GM23248 (cell line): Measurements from ENCODE around the gene NDUFAF3. TPM values are rescaled to one million over a fixed set of nuclear protein-coding genes. Genes with fewer than 3 reads are reported as not detected.

Source experiments
- DNase-seq: peaks from one replicate; pipeline ENCODE4 v3.0.0-alpha.2; 2015
- H2AFZ ChIP-seq: fragments of 200-600 bp; sonication (generic); 2 replicates; pipeline ENCODE4 v1.6.1; 2016; ENCODE audit warnings: antibody characterized with exemption
- H3F3A ChIP-seq: fragments of 200-600 bp; sonication (generic); 2 replicates; pipeline ENCODE4 v1.6.1; 2016; ENCODE audit warnings: mild to moderate bottlenecking, antibody characterized with exemption, mixed run types; ENCODE audit not compliant: insufficient read depth
- H3K27ac ChIP-seq: fragments of 200-600 bp; sonication (generic); 2 replicates; pipeline ENCODE4 v1.5.1; 2016; ENCODE audit warnings: mild to moderate bottlenecking
- H3K27me3 ChIP-seq: fragments of 200-600 bp; sonication (generic); replicated peaks from 2 replicates; pipeline ENCODE4 v1.6.1; 2016; ENCODE audit warnings: mild to moderate bottlenecking; ENCODE audit not compliant: insufficient read depth
- H3K36me3 ChIP-seq: fragments of 200-600 bp; sonication (generic); 2 replicates; pipeline ENCODE4 v1.6.1; 2016; ENCODE audit warnings: low read depth, mild to moderate bottlenecking
- H3K4me1 ChIP-seq: fragments of 200-600 bp; sonication (generic); 2 replicates; pipeline ENCODE4 v1.6.1; 2016; ENCODE audit warnings: mild to moderate bottlenecking; ENCODE audit not compliant: insufficient read depth
- H3K4me2 ChIP-seq: fragments of 200-600 bp; sonication (generic); one replicate; pipeline ENCODE4 v1.6.1; 2016; ENCODE audit warnings: mild to moderate bottlenecking; ENCODE audit not compliant: unreplicated experiment
- H3K4me3 ChIP-seq: fragments of 200-600 bp; sonication (generic); 2 replicates; pipeline ENCODE4 v1.5.1; 2016; ENCODE audit warnings: mild to moderate bottlenecking
- H3K79me2 ChIP-seq: fragments of 200-600 bp; sonication (generic); 2 replicates; pipeline ENCODE4 v1.6.1; 2016; ENCODE audit warnings: mild to moderate bottlenecking; ENCODE audit not compliant: insufficient read depth
- H3K9ac ChIP-seq: fragments of 200-600 bp; sonication (generic); 2 replicates; pipeline ENCODE4 v1.6.1; 2016; ENCODE audit warnings: mild to moderate bottlenecking
- H3K9me2 ChIP-seq: fragments of 200-600 bp; sonication (generic); 2 replicates; pipeline ENCODE4 v1.6.1; 2016; ENCODE audit warnings: mixed run types, mild to moderate bottlenecking, moderate library complexity; ENCODE audit not compliant: insufficient read depth
- H3K9me3 ChIP-seq: fragments of 200-600 bp; sonication (generic); one replicate; pipeline ENCODE4 v1.6.1; 2017; ENCODE audit warnings: low read depth
- H4K20me1 ChIP-seq: fragments of 200-600 bp; sonication (generic); 2 replicates; pipeline ENCODE4 v1.6.0; 2016; ENCODE audit not compliant: insufficient read depth
- EZH2 ChIP-seq: fragments of 200-600 bp; sonication (generic); IDR thresholded peaks from 2 replicates; pipeline ENCODE4 v1.6.1; 2018; ENCODE audit warnings: antibody characterized with exemption, mild to moderate bottlenecking; ENCODE audit not compliant: insufficient read depth, poor library complexity, severe bottlenecking
- EZH2phosphoT487 ChIP-seq: fragments of 200-600 bp; sonication (generic); IDR thresholded peaks from 2 replicates; pipeline ENCODE4 v1.6.1; 2018; ENCODE audit warnings: antibody characterized with exemption, moderate library complexity, mild to moderate bottlenecking, low read depth; ENCODE audit not compliant: insufficient read depth
- WGBS, 2 experiments: methylation state at CpG; one replicate each; pipeline ENCODE4 v1.1.6; 2015 to 2017; ENCODE audit warnings: low lambda C conversion rate in 2 of 2, low coverage in 1 of 2; ENCODE audit errors: missing lambda C conversion rate in 2 of 2; 5-methylcytosine and 5-hydroxymethylcytosine counted together
- in situ Hi-C: fragments of 300-500 bp; cut with MboI; formaldehyde crosslinking; loops from 2 replicates; pipeline ENCODE4 v1.15.0; 2020
- polyA plus RNA-seq: library from polyadenylated mRNA; unstranded; fragments of >200 nt; fragmentation: Nextera tagmentation; extraction: Ambion mirVana; gene quantifications from 2 replicates; pipeline ENCODE4 v1.2.1, GENCODE V29; 2016
- total RNA-seq: library from RNA; depleted of rRNA; stranded (reverse); fragments of >200 nt; shearing (Covaris generic); gene quantifications from 2 replicates; pipeline ENCODE4 v1.2.3, GENCODE V29; 2014

NDUFAF3 gene
- total and polyA plus RNA-seq, 2 experiments from 2014 or later = 129 to 218 TPM

- H3K79me2 ChIP-seq = peaks cover 33% of the 10 kb centered on the region
- in situ Hi-C loops = no loop called here
- 74 to 79% methylated on average over 16 to 20 of the region's 20 CpGs for WGBS, 2 experiments
- H3K36me3 ChIP-seq = no peaks in the 10 kb centered on the region
- no peak overlapping the region for H3K4me3 ChIP-seq
- H3K27ac ChIP-seq = no peak overlapping the region
- H3K9me3 ChIP-seq = no peaks in the 10 kb centered on the region
- H3K9ac ChIP-seq = no peak overlapping the region
- no peaks in the 10 kb centered on the region for H3F3A ChIP-seq
- TF ChIP-seq EZH2 = no peak
- TF ChIP-seq EZH2phosphoT487 = no peak
- H3K9me2 ChIP-seq = no peaks in the 10 kb centered on the region
- DNase-seq = no peak
- no peaks in the 10 kb centered on the region for H4K20me1 ChIP-seq
- no peaks in the 10 kb centered on the region for H3K27me3 ChIP-seq
- H2AFZ ChIP-seq = no peak overlapping the region
- no peak overlapping the region for H3K4me2 ChIP-seq
- no peaks in the 10 kb centered on the region for H3K4me1 ChIP-seq
Observed at GRCh38 chr3:48997714-48998637, 23.9 kb upstream of the NDUFAF3 start.

GRCh38 chr3:48999085-48999858, 22.6 kb upstream of the NDUFAF3 start:
- WGBS, 2 experiments = 84 to 89% methylated on average over 8 of the region's 8 CpGs
- Histone ChIP-seq H3K9me3 (no peaks in the 10 kb centered on the region), H3K4me2 (no peak overlapping the region), H3K9me2 (no peaks in the 10 kb centered on the region), H3K4me1 (no peaks in the 10 kb centered on the region), H4K20me1 (no peaks in the 10 kb centered on the region), H3K79me2 (peaks cover 20% of the 10 kb centered on the region), H3F3A (no peaks in the 10 kb centered on the region), H3K4me3 (no peak overlapping the region), H3K36me3 (no peaks in the 10 kb centered on the region), H3K9ac (no peak overlapping the region), H3K27me3 (no peaks in the 10 kb centered on the region), H3K27ac (no peak overlapping the region), H2AFZ (no peak overlapping the region)
- DNase-seq = no peak
- TF ChIP-seq EZH2 (no peak), EZH2phosphoT487 (no peak)
- in situ Hi-C loops = no loop called here

- Histone ChIP-seq H3K27ac (no peak overlapping the region), H3K27me3 (no peaks in the 10 kb centered on the region), H3K4me1 (no peaks in the 10 kb centered on the region), H3K9ac (no peak overlapping the region), H3K9me3 (no peaks in the 10 kb centered on the region), H3F3A (no peaks in the 10 kb centered on the region), H4K20me1 (no peaks in the 10 kb centered on the region), H2AFZ (no peak overlapping the region), H3K79me2 (peaks cover 12% of the 10 kb centered on the region), H3K4me2 (no peak overlapping the region), H3K4me3 (no peak overlapping the region), H3K36me3 (no peaks in the 10 kb centered on the region), H3K9me2 (no peaks in the 10 kb centered on the region)
- DNase-seq = no peak
- 86 to 92% methylated on average over 6 of the region's 6 CpGs for WGBS, 2 experiments
- TF ChIP-seq EZH2 (no peak), EZH2phosphoT487 (no peak)
- in situ Hi-C loops = no loop called here
Observed at GRCh38 chr3:49001155-49001554, 20.8 kb upstream of the NDUFAF3 start.
